ENCODE results near the gene OSTF1.

- TF ChIP-seq CTCF (conservative IDR thresholded peaks at IDR 0.05; ENCODE audit: low read depth in 2 of 2), result peak in 1 of 2 experiments; percentile 33; a peak in 1 of 4 replicates
- TF ChIP-seq POLR2AphosphoS5 (IDR thresholded peaks at IDR 0.05; ENCODE audit: low read depth), result no peak
- no peak for TF ChIP-seq EZH2phosphoT487 (IDR thresholded peaks at IDR 0.05; ENCODE audit: unreplicated experiment)
- no peak for TF ChIP-seq EZH2 (IDR thresholded peaks at IDR 0.05; ENCODE audit: low read depth, unreplicated experiment)
- TF ChIP-seq NANOG (IDR thresholded peaks at IDR 0.05; ENCODE audit: borderline replicate concordance), result no peak
- TF ChIP-seq REST (IDR thresholded peaks at IDR 0.05; ENCODE audit: unreplicated experiment), result no peak
Observed at GRCh38 chr9:75083188-75083970, 4.9 kb upstream of the OSTF1 start.
